Lung (tissue), 12 donors: ENCODE measurements around the gene MILR1. TPM values are rescaled to one million over a fixed set of nuclear protein-coding genes. Genes with fewer than 3 reads are reported as not detected.

ENCODE experiments used
- ATAC-seq: fragments of 200-7000 bp; cut with Tn5 transposase; one replicate; pipeline ENCODE4 v1.9.1; 2020; ENCODE audit warnings: moderate number of reproducible peaks; ENCODE audit not compliant: insufficient read depth, low FRiP score
- DNase-seq, 3 donors: peaks; one replicate each; pipeline ENCODE4 v3.0.0-alpha.2; 2013 to 2017
- H3K27ac ChIP-seq, 2 donors: one replicate each; pipeline ENCODE4 v1.5.1; 2013; ENCODE audit warnings: mild to moderate bottlenecking in 2 of 2, moderate library complexity in 2 of 2, control low read depth in 1 of 2, inconsistent platforms in 1 of 2, low read depth in 1 of 2, low read length in 1 of 2
- H3K27me3 ChIP-seq, 3 donors: one replicate each; pipeline ENCODE4 v1.5.1; 2013; ENCODE audit warnings: low read length in 2 of 3; ENCODE audit not compliant: control insufficient read depth in 3 of 3, insufficient read depth in 3 of 3
- H3K36me3 ChIP-seq, 4 donors: one replicate each; pipeline ENCODE4 v1.5.1; 2013; ENCODE audit warnings: low read length in 4 of 4, mild to moderate bottlenecking in 1 of 4, moderate library complexity in 1 of 4; ENCODE audit not compliant: control insufficient read depth in 4 of 4, insufficient read depth in 4 of 4
- H3K4me1 ChIP-seq, 5 donors: one replicate each; pipeline ENCODE4 v1.5.1; 2013; ENCODE audit warnings: low read length in 5 of 5, mild to moderate bottlenecking in 2 of 5, moderate library complexity in 1 of 5; ENCODE audit not compliant: control insufficient read depth in 5 of 5, insufficient read depth in 5 of 5
- H3K4me3 ChIP-seq: one replicate; pipeline ENCODE4 v1.5.1; 2013; ENCODE audit warnings: mild to moderate bottlenecking, control low read depth, moderate library complexity
- H3K9ac ChIP-seq, 2 donors: one replicate each; pipeline ENCODE4 v1.5.1; 2013; ENCODE audit warnings: low read length in 2 of 2, control low read depth in 1 of 2; ENCODE audit not compliant: insufficient read depth in 1 of 2
- H3K9me3 ChIP-seq, 4 donors: one replicate each; pipeline ENCODE4 v1.5.1; 2013; ENCODE audit warnings: low read length in 3 of 4, mild to moderate bottlenecking in 1 of 4, moderate library complexity in 1 of 4; ENCODE audit not compliant: control insufficient read depth in 4 of 4, insufficient read depth in 3 of 4
- WGBS, 2 donors: extraction: QIAGEN DNeasy Blood & Tissue Kit; methylation state at CpG; one replicate each; pipeline ENCODE4 v1.1.7; 2013; 5-methylcytosine and 5-hydroxymethylcytosine counted together
- polyA plus RNA-seq, 2 donors: library from polyadenylated mRNA; stranded (reverse); fragments of 200-250 nt; gene quantifications; one replicate each; pipeline ENCODE4 v1.2.1, GENCODE V29; 2013
- total RNA-seq, 2 donors: library from RNA; depleted of rRNA in 1 of 2; stranded (reverse); fragments of >200 nt in 1 of 2; gene quantifications; one replicate each; pipeline ENCODE4 v1.2.1, GENCODE V29; 2014 to 2021
- TF ChIP-seq, protein P1 (sequence below): IDR thresholded peaks from 2 replicates; pipeline ENCODE4 v1.5.1; 2012; ENCODE audit warnings: mild to moderate bottlenecking; ENCODE audit errors: control extremely low read depth, extremely low read depth
- donor health status: control.
- donor health status: control.
- donor health status: Bipolar disorder and iron deficiency.
- donor health status: healthy.
- donor health status: DM: yes; HTN: yes; CAD: no.

Gene MILR1
- total and polyA plus RNA-seq, 4 donors, result 6.9 to 36.3 (median 16.7) TPM

DNA sequence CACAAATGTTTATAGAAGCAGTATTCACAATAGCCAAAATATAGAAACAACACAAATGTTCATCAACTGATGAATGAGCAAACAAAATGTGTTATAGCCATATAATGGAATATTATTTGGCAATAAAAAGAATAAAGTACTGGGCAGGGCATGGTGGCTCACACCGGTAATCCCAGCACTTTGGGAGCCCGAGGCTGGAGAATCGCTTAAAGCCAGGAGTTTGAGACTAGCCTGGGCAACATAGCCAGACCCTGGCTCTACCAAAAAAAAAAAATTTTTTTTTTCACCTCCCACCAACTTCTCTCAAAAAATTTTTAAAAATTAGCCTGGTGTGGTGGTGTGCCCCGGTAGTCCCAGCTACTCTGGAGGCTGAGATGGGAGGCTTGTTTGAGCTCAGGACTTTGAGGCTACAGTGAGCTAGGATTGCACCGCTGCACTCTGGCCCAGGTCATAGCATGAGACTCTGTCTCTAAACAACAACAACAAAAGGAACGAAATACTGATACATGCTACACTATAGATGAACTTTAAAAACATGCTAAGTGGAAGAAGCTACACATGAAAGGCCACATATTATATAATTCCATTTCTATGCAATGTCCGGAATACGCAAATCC lies 47.6 kb upstream of the MILR1 start:
- DNase-seq (no peak), ATAC-seq (no peak)
- 73 to 82% methylated on average over 8 of the region's 8 CpGs for WGBS, 2 donors
- no peaks in the 10 kb centered on the region for H3K27me3 ChIP-seq
- H3K9me3 ChIP-seq, result peaks cover 0 to 3% (median 0%) of the 10 kb centered on the region in 4 donors
- H3K9ac ChIP-seq, result no peak overlapping the region
- H3K4me3 ChIP-seq, result no peak overlapping the region
- H3K36me3 ChIP-seq, result no peaks in the 10 kb centered on the region
- no peak overlapping the region for H3K27ac ChIP-seq
- TF ChIP-seq, protein P1, sequence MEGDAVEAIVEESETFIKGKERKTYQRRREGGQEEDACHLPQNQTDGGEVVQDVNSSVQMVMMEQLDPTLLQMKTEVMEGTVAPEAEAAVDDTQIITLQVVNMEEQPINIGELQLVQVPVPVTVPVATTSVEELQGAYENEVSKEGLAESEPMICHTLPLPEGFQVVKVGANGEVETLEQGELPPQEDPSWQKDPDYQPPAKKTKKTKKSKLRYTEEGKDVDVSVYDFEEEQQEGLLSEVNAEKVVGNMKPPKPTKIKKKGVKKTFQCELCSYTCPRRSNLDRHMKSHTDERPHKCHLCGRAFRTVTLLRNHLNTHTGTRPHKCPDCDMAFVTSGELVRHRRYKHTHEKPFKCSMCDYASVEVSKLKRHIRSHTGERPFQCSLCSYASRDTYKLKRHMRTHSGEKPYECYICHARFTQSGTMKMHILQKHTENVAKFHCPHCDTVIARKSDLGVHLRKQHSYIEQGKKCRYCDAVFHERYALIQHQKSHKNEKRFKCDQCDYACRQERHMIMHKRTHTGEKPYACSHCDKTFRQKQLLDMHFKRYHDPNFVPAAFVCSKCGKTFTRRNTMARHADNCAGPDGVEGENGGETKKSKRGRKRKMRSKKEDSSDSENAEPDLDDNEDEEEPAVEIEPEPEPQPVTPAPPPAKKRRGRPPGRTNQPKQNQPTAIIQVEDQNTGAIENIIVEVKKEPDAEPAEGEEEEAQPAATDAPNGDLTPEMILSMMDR, result no peak
- peaks cover 0 to 5% (median 0%) of the 10 kb centered on the region in 5 donors for H3K4me1 ChIP-seq

DNA sequence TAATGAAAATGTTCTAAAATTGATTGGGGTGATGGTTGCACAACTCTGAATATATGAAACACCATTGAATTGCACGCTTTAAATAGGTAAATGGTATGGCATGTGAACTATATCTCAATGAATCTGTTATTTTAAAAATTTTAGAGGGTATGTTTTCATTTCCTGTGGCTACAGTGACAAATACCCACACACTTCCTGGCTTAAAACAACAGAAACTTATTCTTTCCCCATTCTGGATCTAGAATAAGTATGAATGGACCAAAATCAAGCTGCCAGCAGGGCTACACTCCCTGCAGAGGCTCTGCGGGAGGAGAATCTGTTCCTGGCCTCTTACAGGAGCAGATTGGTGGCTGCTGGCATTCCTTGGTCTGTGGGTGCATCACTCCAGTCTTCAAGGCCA lies 47.0 kb upstream of the MILR1 start:
- Histone ChIP-seq H3K9me3 (peaks cover 0 to 3% (median 0%) of the 10 kb centered on the region in 4 donors), H3K9ac (no peak overlapping the region), H3K27me3 (no peaks in the 10 kb centered on the region), H3K27ac (no peak overlapping the region), H3K4me1 (peaks cover 0 to 5% (median 0%) of the 10 kb centered on the region in 5 donors), H3K4me3 (no peak overlapping the region), H3K36me3 (no peaks in the 10 kb centered on the region)
- DNase-seq, result no peak
- TF ChIP-seq, protein P1, result no peak
- 42 to 65% methylated on average over 2 of the region's 2 CpGs for WGBS, 2 donors
- no peak for ATAC-seq

DNA sequence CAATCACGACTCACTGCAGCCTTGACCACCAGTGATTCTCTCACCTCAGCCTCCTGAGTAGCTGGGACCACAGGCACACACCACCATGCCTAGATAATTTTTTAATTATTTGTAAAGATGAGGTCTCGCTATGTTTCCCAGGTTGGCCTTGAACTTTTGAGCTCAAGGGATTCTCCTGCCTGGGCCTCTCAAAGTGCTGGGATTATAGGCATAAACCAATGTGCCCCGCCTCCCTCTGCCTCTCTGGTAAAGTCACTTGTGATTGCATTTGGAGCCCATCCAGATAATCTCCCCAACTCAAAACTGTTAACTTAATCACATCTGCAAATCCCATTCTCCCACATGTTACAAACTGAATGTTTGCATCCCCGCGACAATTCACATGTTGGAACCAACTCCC lies 46.4 kb upstream of the MILR1 start:
- DNase-seq, result no peak
- TF ChIP-seq, protein P1, result no peak

More for the DNA sequence above, 46.4 kb upstream of the MILR1 start:
- Histone ChIP-seq H3K27ac (no peak overlapping the region), H3K4me3 (no peak overlapping the region), H3K4me1 (peaks cover 0 to 8% (median 0%) of the 10 kb centered on the region in 5 donors), H3K9me3 (peaks cover 0 to 3% (median 0%) of the 10 kb centered on the region in 4 donors), H3K36me3 (no peaks in the 10 kb centered on the region), H3K9ac (no peak overlapping the region), H3K27me3 (no peaks in the 10 kb centered on the region)
- 96 to 98% methylated on average over 5 of the region's 5 CpGs for WGBS, 2 donors
- no peak for ATAC-seq
